Muscle layer of duodenum (tissue), 2 donors: ENCODE data around the gene GPRIN3.

Source experiments
- H3K27ac ChIP-seq: one replicate; pipeline ENCODE4 v1.7.0; 2013; ENCODE audit warnings: mild to moderate bottlenecking, low read length
- H3K27me3 ChIP-seq: one replicate; pipeline ENCODE4 v1.7.0; 2013; ENCODE audit warnings: low read depth, mild to moderate bottlenecking, control low read depth, low read length
- H3K36me3 ChIP-seq, 2 donors: one replicate each; pipeline ENCODE4 v1.7.0; 2013; ENCODE audit warnings: low read length in 2 of 2, control low read depth in 1 of 2, mild to moderate bottlenecking in 1 of 2; ENCODE audit not compliant: insufficient read depth in 2 of 2, control insufficient read depth in 1 of 2
- H3K4me1 ChIP-seq, 2 donors: one replicate each; pipeline ENCODE4 v1.7.0; 2013; ENCODE audit warnings: low read length in 2 of 2, mild to moderate bottlenecking in 2 of 2, control low read depth in 1 of 2, moderate library complexity in 1 of 2; ENCODE audit not compliant: insufficient read depth in 2 of 2, control insufficient read depth in 1 of 2
- H3K4me3 ChIP-seq, 2 donors: one replicate each; pipeline ENCODE4 v1.7.0; 2013; ENCODE audit warnings: low read length in 2 of 2, low read depth in 1 of 2, mild to moderate bottlenecking in 1 of 2
- H3K9me3 ChIP-seq, 2 donors: one replicate each; pipeline ENCODE4 v1.7.0; 2013; ENCODE audit warnings: low read length in 2 of 2, control low read depth in 1 of 2, mild to moderate bottlenecking in 1 of 2; ENCODE audit not compliant: control insufficient read depth in 1 of 2
- donor health status: healthy.

GPRIN3 gene

GRCh38 chr4:89289312-89289711 is 18.3 kb downstream of the GPRIN3 start:
- Histone ChIP-seq H3K27me3 (no peaks in the 10 kb centered on the region), H3K9me3 (no peaks in the 10 kb centered on the region), H3K36me3 (no peaks in the 10 kb centered on the region), H3K4me1 (no peaks in the 10 kb centered on the region), H3K4me3 (no peak overlapping the region), H3K27ac (no peak overlapping the region)

DNA sequence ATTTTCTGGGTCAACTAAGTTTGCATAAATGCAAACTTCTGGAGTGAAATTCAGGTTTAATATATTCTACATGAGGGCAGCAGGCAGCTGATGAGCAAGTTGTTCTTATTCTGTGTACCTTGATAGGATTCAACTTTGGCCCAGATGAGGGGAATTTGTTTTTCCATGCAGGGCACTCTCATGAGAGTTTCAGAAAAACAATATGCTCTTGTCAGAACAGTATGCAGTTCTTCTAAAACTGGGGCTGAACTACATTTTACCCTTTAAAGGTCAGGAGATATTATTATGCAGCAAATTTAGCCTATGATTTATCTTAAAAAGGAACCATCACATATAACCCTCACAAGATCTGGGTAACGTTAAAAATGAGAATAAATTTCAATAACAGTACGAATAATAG is 19.2 kb downstream of the GPRIN3 start:
- no peaks in the 10 kb centered on the region for H3K27me3 ChIP-seq
- no peak overlapping the region for H3K4me3 ChIP-seq
- H3K4me1 ChIP-seq, result peaks cover 0 to 2% of the 10 kb centered on the region in 2 donors
- no peaks in the 10 kb centered on the region for H3K36me3 ChIP-seq
- H3K27ac ChIP-seq, result no peak overlapping the region
- no peaks in the 10 kb centered on the region for H3K9me3 ChIP-seq

DNA sequence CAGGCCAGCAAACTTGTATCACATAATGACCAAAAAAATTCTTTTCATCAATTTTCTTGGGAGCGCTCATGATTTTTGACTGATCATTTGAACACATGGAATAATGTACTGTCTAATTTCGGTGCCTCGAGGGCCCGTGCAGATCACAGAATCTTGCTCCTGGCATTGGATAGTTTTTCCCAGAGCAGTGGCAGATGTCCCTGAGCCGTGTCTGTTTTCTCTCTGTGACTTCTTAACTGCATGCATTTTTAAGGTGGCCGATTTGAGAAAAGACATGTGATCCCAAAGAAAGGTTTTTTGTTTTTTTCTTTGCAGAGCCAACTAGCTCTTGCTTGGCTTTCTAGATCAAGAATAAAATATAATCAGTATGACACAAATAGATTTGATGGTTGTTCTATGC is 19.7 kb downstream of the GPRIN3 start:
- H3K36me3 ChIP-seq, result no peaks in the 10 kb centered on the region
- H3K27ac ChIP-seq, result no peak overlapping the region
- H3K9me3 ChIP-seq, result no peaks in the 10 kb centered on the region
- H3K4me1 ChIP-seq, result peaks cover 0 to 5% of the 10 kb centered on the region in 2 donors
- no peak overlapping the region for H3K4me3 ChIP-seq
- no peaks in the 10 kb centered on the region for H3K27me3 ChIP-seq

GRCh38 chr4:89285745-89286144 is 21.9 kb downstream of the GPRIN3 start:
- Histone ChIP-seq H3K27ac (no peak overlapping the region), H3K36me3 (no peaks in the 10 kb centered on the region), H3K27me3 (no peaks in the 10 kb centered on the region), H3K4me1 (peaks cover 0 to 5% of the 10 kb centered on the region in 2 donors), H3K4me3 (no peak overlapping the region), H3K9me3 (no peaks in the 10 kb centered on the region)

GRCh38 chr4:89284828-89285227 is 22.8 kb downstream of the GPRIN3 start:
- Histone ChIP-seq H3K4me3 (no peak overlapping the region), H3K36me3 (no peaks in the 10 kb centered on the region), H3K9me3 (no peaks in the 10 kb centered on the region), H3K4me1 (peaks cover 0 to 5% of the 10 kb centered on the region in 2 donors), H3K27me3 (no peaks in the 10 kb centered on the region), H3K27ac (no peak overlapping the region)

- Histone ChIP-seq H3K27ac (no peak overlapping the region), H3K36me3 (no peaks in the 10 kb centered on the region), H3K4me1 (peaks cover 0 to 5% of the 10 kb centered on the region in 2 donors), H3K9me3 (no peaks in the 10 kb centered on the region), H3K27me3 (no peaks in the 10 kb centered on the region), H3K4me3 (no peak overlapping the region)
These were observed 23.6 kb downstream of the GPRIN3 start for GRCh38 chr4:89284020-89284424.

- H3K9me3 ChIP-seq, result no peaks in the 10 kb centered on the region
- H3K4me3 ChIP-seq, result no peak overlapping the region
- no peaks in the 10 kb centered on the region for H3K36me3 ChIP-seq
- H3K27me3 ChIP-seq, result no peaks in the 10 kb centered on the region
- H3K4me1 ChIP-seq, result peaks cover 0 to 5% of the 10 kb centered on the region in 2 donors
- peak overlapping the region; percentile 52 for H3K27ac ChIP-seq
These were observed 24.2 kb downstream of the GPRIN3 start for GRCh38 chr4:89283226-89284009.

- no peaks in the 10 kb centered on the region for H3K36me3 ChIP-seq
- H3K4me3 ChIP-seq, result no peak overlapping the region
- no peaks in the 10 kb centered on the region for H3K27me3 ChIP-seq
- H3K9me3 ChIP-seq, result peaks cover 0 to 3% of the 10 kb centered on the region in 2 donors
- peaks cover 0 to 5% of the 10 kb centered on the region in 2 donors for H3K4me1 ChIP-seq
- no peak overlapping the region for H3K27ac ChIP-seq
These were observed 28.2 kb downstream of the GPRIN3 start for GRCh38 chr4:89279385-89279784.

DNA sequence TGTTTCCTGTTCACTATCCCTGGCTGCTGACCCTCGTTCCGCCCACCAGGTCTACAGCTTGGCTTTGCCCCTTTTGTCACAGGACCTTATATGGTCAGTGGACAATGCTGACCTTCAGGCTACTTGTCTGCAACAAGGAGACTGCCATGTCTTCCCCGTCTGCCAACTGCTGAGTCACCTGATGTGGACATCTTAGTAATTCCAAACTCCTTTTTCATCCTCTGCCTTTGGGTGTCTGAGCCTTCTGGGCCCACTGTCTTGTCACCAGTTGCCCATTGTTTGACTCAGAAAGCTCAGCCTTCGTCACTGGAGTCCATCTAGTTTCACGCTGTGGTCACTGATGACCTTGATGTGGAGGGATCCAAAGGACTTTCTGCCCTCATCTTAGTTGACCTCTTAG is 30.2 kb downstream of the GPRIN3 start:
- Histone ChIP-seq H3K4me3 (no peak overlapping the region), H3K4me1 (no peaks in the 10 kb centered on the region), H3K9me3 (peaks cover 0 to 3% of the 10 kb centered on the region in 2 donors), H3K27ac (no peak overlapping the region), H3K36me3 (no peaks in the 10 kb centered on the region), H3K27me3 (no peaks in the 10 kb centered on the region)

- H3K36me3 ChIP-seq, result no peaks in the 10 kb centered on the region
- peaks cover 0 to 3% of the 10 kb centered on the region in 2 donors for H3K9me3 ChIP-seq
- H3K4me3 ChIP-seq, result no peak overlapping the region
- no peaks in the 10 kb centered on the region for H3K27me3 ChIP-seq
- H3K4me1 ChIP-seq, result no peaks in the 10 kb centered on the region
- H3K27ac ChIP-seq, result no peak overlapping the region
These were observed 31.3 kb downstream of the GPRIN3 start for GRCh38 chr4:89276296-89276695.

DNA sequence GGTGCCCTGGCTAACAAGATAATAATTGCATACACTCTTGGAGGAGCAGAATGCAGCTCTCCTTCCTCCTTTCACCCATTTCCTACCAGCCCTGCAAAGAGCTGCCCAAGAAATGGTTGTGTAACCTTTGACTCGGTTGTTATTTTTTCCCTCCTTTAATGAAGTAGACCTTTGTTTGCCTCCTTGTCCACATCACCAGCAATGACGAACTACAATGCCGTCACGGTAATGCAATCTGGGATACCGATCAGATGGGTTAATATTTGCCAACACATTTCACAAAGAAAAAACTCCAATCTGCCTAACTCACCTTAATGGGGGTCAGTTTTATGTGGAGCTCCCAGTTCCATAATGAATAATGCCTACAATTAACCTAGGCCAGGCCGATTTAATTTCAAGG is 32.0 kb downstream of the GPRIN3 start:
- Histone ChIP-seq H3K27me3 (no peaks in the 10 kb centered on the region), H3K36me3 (no peaks in the 10 kb centered on the region), H3K4me1 (no peaks in the 10 kb centered on the region), H3K9me3 (peaks cover 0 to 3% of the 10 kb centered on the region in 2 donors), H3K27ac (peak overlapping the region; percentile 5), H3K4me3 (no peak overlapping the region)

DNA sequence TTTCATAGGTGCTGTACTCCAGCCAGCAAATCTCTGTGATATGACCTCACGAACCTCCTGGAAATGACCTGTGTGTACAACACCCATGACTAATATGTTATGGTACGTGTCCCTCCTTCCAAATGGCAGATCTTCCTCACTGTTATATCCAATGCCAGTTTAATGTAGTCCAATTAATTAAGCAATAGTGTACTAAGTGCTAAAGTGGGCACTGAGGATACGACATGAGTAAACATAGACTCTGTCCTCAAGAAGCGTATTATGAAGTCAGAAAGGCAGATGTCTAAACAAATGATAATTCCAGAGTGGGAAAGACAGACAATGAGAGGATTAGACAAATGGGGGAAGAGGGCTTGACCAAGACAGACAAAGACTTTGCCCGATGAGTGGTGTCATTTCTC is 33.9 kb downstream of the GPRIN3 start:
- H3K4me1 ChIP-seq, result no peaks in the 10 kb centered on the region
- no peak overlapping the region for H3K4me3 ChIP-seq
- no peaks in the 10 kb centered on the region for H3K27me3 ChIP-seq
- H3K9me3 ChIP-seq, result peaks cover 0 to 3% of the 10 kb centered on the region in 2 donors
- H3K36me3 ChIP-seq, result no peaks in the 10 kb centered on the region
- H3K27ac ChIP-seq, result no peak overlapping the region
